OCI-LY3 (cell line): ENCODE data around the gene EPHA3.

Experiments
- H2AFZ ChIP-seq: fragments of 200-600, 300-600 bp; shearing (Covaris generic); 2 replicates; pipeline ENCODE4 v1.6.0; 2014; ENCODE audit warnings: antibody characterized with exemption, low read depth, low read length
- H3K27ac ChIP-seq: fragments of 200-600, 300-600 bp; sonication (generic); 2 replicates; pipeline ENCODE4 v1.5.1; 2014; ENCODE audit warnings: mild to moderate bottlenecking, low read length, moderate library complexity, mixed read lengths
- H3K27me3 ChIP-seq: fragments of 200-600, 300-600 bp; sonication (generic); 2 replicates; pipeline ENCODE4 v1.6.1; 2014; ENCODE audit warnings: low read depth, low read length, mixed read lengths
- H3K36me3 ChIP-seq: fragments of 200-600, 300-600 bp; sonication (generic); replicated peaks from 2 replicates; pipeline ENCODE3; 2014; ENCODE audit warnings: low read depth, low read length, mixed read lengths
- H3K4me1 ChIP-seq: fragments of 300-600, 200-600 bp; sonication (generic); 2 replicates; pipeline ENCODE4 v1.6.1; 2014; ENCODE audit warnings: low read length, mixed read lengths
- H3K4me2 ChIP-seq: fragments of 200-600, 300-600 bp; sonication (generic); 2 replicates; pipeline ENCODE4 v1.6.1; 2014; ENCODE audit warnings: low read length, mixed read lengths
- H3K4me3 ChIP-seq: fragments of 300-600, 200-600 bp; sonication (generic); 2 replicates; pipeline ENCODE4 v1.5.1; 2014; ENCODE audit warnings: antibody characterized with exemption, mild to moderate bottlenecking, low read length, moderate library complexity
- H3K79me2 ChIP-seq: fragments of 300-600, 200-600 bp; shearing (Covaris generic); 2 replicates; pipeline ENCODE4 v1.6.1; 2014; ENCODE audit warnings: mild to moderate bottlenecking, low read length, mixed read lengths
- H3K9ac ChIP-seq: fragments of 300-600, 200-600 bp; shearing (Covaris generic); 2 replicates; pipeline ENCODE4 v1.6.0; 2014; ENCODE audit warnings: mild to moderate bottlenecking, low read length, moderate library complexity
- H3K9me3 ChIP-seq: fragments of 200-600, 300-600 bp; shearing (Covaris generic); 2 replicates; pipeline ENCODE4 v1.6.1; 2014; ENCODE audit warnings: low read length, mixed read lengths; ENCODE audit not compliant: insufficient read depth
- H4K20me1 ChIP-seq: fragments of 200-600, 300-600 bp; sonication (generic); 2 replicates; pipeline ENCODE4 v1.6.1; 2016; ENCODE audit warnings: low read length, mixed read lengths; ENCODE audit not compliant: insufficient read depth
- EZH2phosphoT487 ChIP-seq: fragments of 200-600 bp; shearing (Covaris generic); IDR thresholded peaks from 2 replicates; pipeline ENCODE4 v1.6.1; 2018; ENCODE audit warnings: antibody characterized with exemption, mixed run types, low read depth
- TF ChIP-seq, protein P1 (sequence below): fragments of 200-600, 300-600 bp; sonication (generic); IDR thresholded peaks from 2 replicates; pipeline ENCODE4 v1.5.1; 2014; ENCODE audit warnings: antibody characterized with exemption, low read length, low read depth

EPHA3 gene

GRCh38 chr3:89363171-89363570, 255.8 kb downstream of the EPHA3 start:
- H4K20me1 ChIP-seq = no peaks in the 10 kb centered on the region
- H3K36me3 ChIP-seq = no peaks in the 10 kb centered on the region
- no peaks in the 10 kb centered on the region for H3K27me3 ChIP-seq
- peaks cover 6% of the 10 kb centered on the region for H3K4me1 ChIP-seq
- no peak overlapping the region for H3K27ac ChIP-seq
- no peak overlapping the region for H3K9ac ChIP-seq
- no peak overlapping the region for H2AFZ ChIP-seq
- no peaks in the 10 kb centered on the region for H3K79me2 ChIP-seq
- no peak overlapping the region for H3K4me2 ChIP-seq
- TF ChIP-seq EZH2phosphoT487 = no peak
- TF ChIP-seq, protein P1, sequence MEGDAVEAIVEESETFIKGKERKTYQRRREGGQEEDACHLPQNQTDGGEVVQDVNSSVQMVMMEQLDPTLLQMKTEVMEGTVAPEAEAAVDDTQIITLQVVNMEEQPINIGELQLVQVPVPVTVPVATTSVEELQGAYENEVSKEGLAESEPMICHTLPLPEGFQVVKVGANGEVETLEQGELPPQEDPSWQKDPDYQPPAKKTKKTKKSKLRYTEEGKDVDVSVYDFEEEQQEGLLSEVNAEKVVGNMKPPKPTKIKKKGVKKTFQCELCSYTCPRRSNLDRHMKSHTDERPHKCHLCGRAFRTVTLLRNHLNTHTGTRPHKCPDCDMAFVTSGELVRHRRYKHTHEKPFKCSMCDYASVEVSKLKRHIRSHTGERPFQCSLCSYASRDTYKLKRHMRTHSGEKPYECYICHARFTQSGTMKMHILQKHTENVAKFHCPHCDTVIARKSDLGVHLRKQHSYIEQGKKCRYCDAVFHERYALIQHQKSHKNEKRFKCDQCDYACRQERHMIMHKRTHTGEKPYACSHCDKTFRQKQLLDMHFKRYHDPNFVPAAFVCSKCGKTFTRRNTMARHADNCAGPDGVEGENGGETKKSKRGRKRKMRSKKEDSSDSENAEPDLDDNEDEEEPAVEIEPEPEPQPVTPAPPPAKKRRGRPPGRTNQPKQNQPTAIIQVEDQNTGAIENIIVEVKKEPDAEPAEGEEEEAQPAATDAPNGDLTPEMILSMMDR = no peak
- no peaks in the 10 kb centered on the region for H3K9me3 ChIP-seq
- H3K4me3 ChIP-seq = no peak overlapping the region

DNA sequence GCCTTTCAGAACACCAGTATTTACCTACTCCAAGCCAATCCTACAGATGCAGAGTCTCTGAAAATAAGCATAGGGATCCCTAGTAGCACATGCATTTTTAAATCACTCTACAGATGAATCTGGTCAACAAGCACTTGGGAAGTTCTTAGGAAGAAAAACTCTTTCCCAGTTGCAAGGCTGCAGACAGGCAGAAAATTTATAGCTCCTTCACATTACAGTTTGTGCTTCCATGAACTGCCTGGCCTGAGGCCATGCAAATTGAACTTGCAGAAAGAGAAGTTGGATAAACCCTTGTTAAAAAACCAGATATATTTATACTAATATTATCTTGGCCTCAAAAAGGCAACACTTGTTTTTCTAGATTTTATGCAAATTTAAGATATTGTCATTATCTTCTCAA, 256.9 kb downstream of the EPHA3 start:
- H3K27ac ChIP-seq = no peak overlapping the region
- no peaks in the 10 kb centered on the region for H3K36me3 ChIP-seq
- no peak overlapping the region for H3K4me2 ChIP-seq
- no peaks in the 10 kb centered on the region for H4K20me1 ChIP-seq
- TF ChIP-seq EZH2phosphoT487 = no peak
- TF ChIP-seq, protein P1 = no peak
- H3K4me3 ChIP-seq = no peak overlapping the region
- H3K9ac ChIP-seq = no peak overlapping the region
- no peak overlapping the region for H2AFZ ChIP-seq
- no peaks in the 10 kb centered on the region for H3K79me2 ChIP-seq
- no peaks in the 10 kb centered on the region for H3K9me3 ChIP-seq
- peaks cover 9% of the 10 kb centered on the region for H3K4me1 ChIP-seq
- no peaks in the 10 kb centered on the region for H3K27me3 ChIP-seq

DNA sequence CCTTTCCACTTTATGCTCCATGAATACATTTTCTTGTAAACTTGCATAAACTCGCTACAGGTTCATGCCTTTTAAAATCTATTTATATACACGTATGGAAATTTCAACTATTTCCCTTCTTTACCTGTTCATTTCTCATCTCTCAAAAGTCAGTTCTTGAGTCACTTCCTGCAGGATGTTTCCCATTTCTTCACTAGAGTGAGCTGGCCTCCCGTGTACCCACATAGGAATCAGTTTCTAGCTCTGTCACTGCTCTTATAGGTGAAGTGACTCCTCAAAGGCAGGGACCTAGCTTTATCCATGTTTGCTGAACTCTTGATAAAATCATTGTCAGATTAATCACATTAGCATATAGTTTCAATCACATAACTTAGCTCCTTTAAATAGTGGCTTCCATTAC, 259.7 kb downstream of the EPHA3 start:
- Histone ChIP-seq H3K4me2 (no peak overlapping the region), H3K27ac (no peak overlapping the region), H3K4me3 (no peak overlapping the region), H2AFZ (no peak overlapping the region), H3K9me3 (no peaks in the 10 kb centered on the region), H3K9ac (no peak overlapping the region), H3K36me3 (no peaks in the 10 kb centered on the region), H3K27me3 (no peaks in the 10 kb centered on the region), H3K79me2 (no peaks in the 10 kb centered on the region), H4K20me1 (no peaks in the 10 kb centered on the region), H3K4me1 (peaks cover 6% of the 10 kb centered on the region)
- no peak for TF ChIP-seq EZH2phosphoT487
- TF ChIP-seq, protein P1 = no peak

DNA sequence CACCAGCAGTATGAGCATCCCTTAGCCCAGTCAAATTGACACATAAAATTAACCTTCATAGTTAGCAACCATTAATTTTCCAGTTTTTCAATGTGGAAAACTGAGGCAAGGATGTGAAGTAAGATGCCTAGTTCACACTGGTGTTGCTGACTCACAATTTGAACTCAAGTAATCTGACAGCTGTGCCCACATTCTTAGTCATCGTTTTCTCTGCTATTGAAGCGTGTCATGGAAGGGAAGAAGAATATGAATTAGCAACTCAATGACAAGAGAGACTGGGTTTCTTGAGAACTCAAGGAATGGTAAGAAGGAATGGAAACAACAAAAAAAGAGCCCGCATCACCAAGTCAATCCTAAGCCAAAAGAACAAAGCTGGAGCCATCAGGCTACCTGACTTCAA, 261.4 kb downstream of the EPHA3 start:
- no peak overlapping the region for H3K27ac ChIP-seq
- H4K20me1 ChIP-seq = no peaks in the 10 kb centered on the region
- H3K4me1 ChIP-seq = 0 out of 2 replicates have a peak, but pooled peaks cover 2% of the 10 kb centered on the region
- no peak overlapping the region for H3K4me3 ChIP-seq
- H3K9me3 ChIP-seq = no peaks in the 10 kb centered on the region
- no peak overlapping the region for H3K4me2 ChIP-seq
- no peaks in the 10 kb centered on the region for H3K36me3 ChIP-seq
- H3K9ac ChIP-seq = no peak overlapping the region
- H3K79me2 ChIP-seq = no peaks in the 10 kb centered on the region
- no peaks in the 10 kb centered on the region for H3K27me3 ChIP-seq
- no peak overlapping the region for H2AFZ ChIP-seq
- TF ChIP-seq, protein P1 = no peak
- no peak for TF ChIP-seq EZH2phosphoT487
